PC-9 (cell line): ENCODE results near the gene STK32B. TPM values are rescaled to one million over a fixed set of nuclear protein-coding genes. Genes with fewer than 3 reads are reported as not detected.
"Not testable (repeated sequence)": the region's sequence is repeated elsewhere in the genome, so short reads cannot be mapped to it uniquely, and the experiment has no call there.

Source experiments
- BruUV-seq: library from RNA; stranded (reverse); fragments of 400-500 nt; replicated peaks from 2 replicates; lab custom pipeline; 2021; lab: Mats Ljungman, UMichigan
- CTCF ChIA-PET: fragments of 300-600 bp; sonication (Branson Sonifier 250); formaldehyde crosslinking; loops from one replicate; lab custom pipeline; 2022; ENCODE audit warnings: antibody characterized with exemption; lab: Charles Lee
- POLR2A ChIA-PET: fragments of 300-600 bp; sonication (Branson Sonifier 250); formaldehyde crosslinking; loops from one replicate; lab custom pipeline; 2022; ENCODE audit warnings: antibody characterized with exemption; ENCODE audit not compliant: unreplicated experiment; lab: Charles Lee
- DNase-seq, 2 experiments: peaks; one replicate each; pipeline versions ENCODE4 v3.0.0 to v3.0.0-alpha.2; 2015 to 2022; ENCODE audit warnings: mixed read lengths in 1 of 2
- H2AFZ ChIP-seq: fragments of 200-600 bp; sonication (generic); 2 replicates; pipeline ENCODE4 v1.8.1; 2017; ENCODE audit warnings: antibody characterized with exemption
- H3F3A ChIP-seq: fragments of 200-600 bp; sonication (generic); 2 replicates; pipeline ENCODE4 v1.8.1; 2017; ENCODE audit warnings: antibody characterized with exemption, mild to moderate bottlenecking, low read depth; ENCODE audit not compliant: insufficient read depth
- H3K27ac ChIP-seq: fragments of 200-600 bp; sonication (generic); 2 replicates; pipeline ENCODE4 v1.6.1; 2016; ENCODE audit warnings: mixed run types
- H3K27me3 ChIP-seq: fragments of 200-600 bp; sonication (generic); 2 replicates; pipeline ENCODE4 v1.6.1; 2016; ENCODE audit warnings: low read depth, mixed run types; ENCODE audit not compliant: insufficient read depth
- H3K36me3 ChIP-seq: fragments of 200-600 bp; sonication (generic); 2 replicates; pipeline ENCODE4 v1.6.1; 2016; ENCODE audit warnings: low read depth, mixed run types
- H3K4me1 ChIP-seq: fragments of 200-600 bp; sonication (generic); replicated peaks from 2 replicates; pipeline ENCODE4 v1.6.1; 2016; ENCODE audit warnings: mixed run types; ENCODE audit not compliant: insufficient read depth
- H3K4me2 ChIP-seq: fragments of 200-600 bp; sonication (generic); 2 replicates; pipeline ENCODE4 v1.6.1; 2017; ENCODE audit warnings: mixed run types
- H3K4me3 ChIP-seq: fragments of 200-600 bp; sonication (generic); 2 replicates; pipeline ENCODE4 v1.6.1; 2016; ENCODE audit warnings: mixed run types
- H3K79me2 ChIP-seq: fragments of 200-600 bp; sonication (generic); 2 replicates; pipeline ENCODE4 v1.6.1; 2017; ENCODE audit warnings: low read depth, mixed run types
- H3K9me2 ChIP-seq: fragments of 200-600 bp; sonication (generic); 2 replicates; pipeline ENCODE4 v1.8.1; 2017; ENCODE audit warnings: mild to moderate bottlenecking; ENCODE audit not compliant: insufficient read depth
- H3K9me3 ChIP-seq: fragments of 200-600 bp; sonication (generic); 2 replicates; pipeline ENCODE4 v1.8.1; 2016; ENCODE audit warnings: low read depth; ENCODE audit not compliant: insufficient read depth
- H4K20me1 ChIP-seq: fragments of 200-600 bp; sonication (generic); 2 replicates; pipeline ENCODE4 v1.8.1; 2017; ENCODE audit not compliant: insufficient read depth
- EZH2 ChIP-seq: fragments of 200-600 bp; sonication (generic); IDR thresholded peaks from 2 replicates; pipeline ENCODE4 v1.8.0; 2017; ENCODE audit warnings: antibody characterized with exemption, low read depth
- intact Hi-C: fragments of 100-400 bp; cut with micrococcal nuclease; formaldehyde crosslinking; loops from one replicate; pipeline ENCODE4 v1.10.0; 2022; ENCODE audit not compliant: unreplicated experiment
- total RNA-seq: library from RNA; stranded (reverse); gene quantifications from 2 replicates; pipeline ENCODE4 v1.2.3, GENCODE V29; 2021
- TF ChIP-seq, protein P1 (sequence below): fragments of 200-600 bp; sonication (generic); conservative IDR thresholded peaks from 2 replicates; pipeline ENCODE4 v1.6.1; 2017; ENCODE audit warnings: mixed run types, antibody characterized with exemption, mild to moderate bottlenecking, moderate library complexity

Gene STK32B
- total RNA-seq, 1 experiment from 2014 or later: not detected

DNA sequence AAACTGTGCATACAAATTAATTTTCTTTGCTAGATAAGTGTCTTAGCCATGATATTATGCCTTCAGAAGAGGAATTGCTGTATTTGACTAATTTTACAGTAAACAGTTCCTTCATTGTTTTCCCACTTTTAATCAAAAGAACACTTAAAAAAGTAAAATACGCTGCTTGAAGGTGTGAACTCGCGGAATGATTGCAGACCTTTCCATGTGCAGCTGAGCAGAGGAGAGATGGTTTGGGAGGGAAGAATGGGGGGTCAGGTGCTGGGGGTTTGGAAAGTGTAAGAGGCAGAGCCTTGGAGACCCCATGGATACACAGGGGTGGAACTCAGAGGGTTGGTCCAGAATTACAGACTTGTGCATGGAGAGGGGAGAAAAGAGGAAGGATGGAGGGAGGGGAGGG, 47.4 kb upstream of the STK32B start:
- Histone ChIP-seq H3K79me2 (no peaks in the 10 kb centered on the region), H3K4me2 (no peak overlapping the region), H3K4me1 (no peaks in the 10 kb centered on the region), H4K20me1 (no peaks in the 10 kb centered on the region), H2AFZ (no peak overlapping the region), H3K9me2 (no peaks in the 10 kb centered on the region), H3K27me3 (peaks cover 57% of the 10 kb centered on the region), H3F3A (no peaks in the 10 kb centered on the region), H3K9me3 (no peaks in the 10 kb centered on the region), H3K36me3 (no peaks in the 10 kb centered on the region), H3K4me3 (no peak overlapping the region), H3K27ac (no peak overlapping the region)
- POLR2A ChIA-PET: no interaction called here
- no peak for DNase-seq
- TF ChIP-seq, protein P1, sequence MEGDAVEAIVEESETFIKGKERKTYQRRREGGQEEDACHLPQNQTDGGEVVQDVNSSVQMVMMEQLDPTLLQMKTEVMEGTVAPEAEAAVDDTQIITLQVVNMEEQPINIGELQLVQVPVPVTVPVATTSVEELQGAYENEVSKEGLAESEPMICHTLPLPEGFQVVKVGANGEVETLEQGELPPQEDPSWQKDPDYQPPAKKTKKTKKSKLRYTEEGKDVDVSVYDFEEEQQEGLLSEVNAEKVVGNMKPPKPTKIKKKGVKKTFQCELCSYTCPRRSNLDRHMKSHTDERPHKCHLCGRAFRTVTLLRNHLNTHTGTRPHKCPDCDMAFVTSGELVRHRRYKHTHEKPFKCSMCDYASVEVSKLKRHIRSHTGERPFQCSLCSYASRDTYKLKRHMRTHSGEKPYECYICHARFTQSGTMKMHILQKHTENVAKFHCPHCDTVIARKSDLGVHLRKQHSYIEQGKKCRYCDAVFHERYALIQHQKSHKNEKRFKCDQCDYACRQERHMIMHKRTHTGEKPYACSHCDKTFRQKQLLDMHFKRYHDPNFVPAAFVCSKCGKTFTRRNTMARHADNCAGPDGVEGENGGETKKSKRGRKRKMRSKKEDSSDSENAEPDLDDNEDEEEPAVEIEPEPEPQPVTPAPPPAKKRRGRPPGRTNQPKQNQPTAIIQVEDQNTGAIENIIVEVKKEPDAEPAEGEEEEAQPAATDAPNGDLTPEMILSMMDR: no peak
- no peak for TF ChIP-seq EZH2
- no TSS peak for BruUV-seq
- CTCF ChIA-PET: no interaction called here
- intact Hi-C loops: no loop called here

DNA sequence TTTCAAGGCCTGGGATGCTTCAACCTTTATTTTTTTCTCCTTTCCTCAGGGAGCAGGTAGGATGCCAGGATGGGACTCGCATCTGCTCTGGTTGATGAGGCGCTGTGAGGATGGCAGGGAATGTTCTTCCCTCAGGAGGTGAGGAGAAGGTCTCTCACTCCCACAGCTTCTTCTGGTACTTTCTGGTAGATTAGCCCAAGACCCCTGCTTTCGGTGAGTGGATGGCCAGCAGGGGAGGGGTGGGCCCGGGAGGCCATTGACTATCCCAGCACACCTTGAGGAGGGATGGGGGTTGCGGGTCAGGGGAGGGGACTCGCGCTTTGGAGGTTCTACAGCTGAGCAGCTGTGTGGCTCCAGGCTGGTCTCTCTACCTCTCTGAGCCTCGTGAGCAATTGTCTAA, 46.8 kb upstream of the STK32B start:
- Histone ChIP-seq H4K20me1 (no peaks in the 10 kb centered on the region), H3K36me3 (no peaks in the 10 kb centered on the region), H3K27ac (no peak overlapping the region), H3F3A (no peaks in the 10 kb centered on the region), H3K9me2 (no peaks in the 10 kb centered on the region), H3K4me3 (no peak overlapping the region), H3K79me2 (no peaks in the 10 kb centered on the region), H2AFZ (no peak overlapping the region), H3K9me3 (no peaks in the 10 kb centered on the region), H3K27me3 (peaks cover 62% of the 10 kb centered on the region), H3K4me2 (no peak overlapping the region), H3K4me1 (no peaks in the 10 kb centered on the region)
- intact Hi-C loops: no loop called here
- TF ChIP-seq, protein P1: no peak
- no peak for TF ChIP-seq EZH2
- CTCF ChIA-PET: no interaction called here
- POLR2A ChIA-PET: no interaction called here
- BruUV-seq: no TSS peak
- no peak for DNase-seq

DNA sequence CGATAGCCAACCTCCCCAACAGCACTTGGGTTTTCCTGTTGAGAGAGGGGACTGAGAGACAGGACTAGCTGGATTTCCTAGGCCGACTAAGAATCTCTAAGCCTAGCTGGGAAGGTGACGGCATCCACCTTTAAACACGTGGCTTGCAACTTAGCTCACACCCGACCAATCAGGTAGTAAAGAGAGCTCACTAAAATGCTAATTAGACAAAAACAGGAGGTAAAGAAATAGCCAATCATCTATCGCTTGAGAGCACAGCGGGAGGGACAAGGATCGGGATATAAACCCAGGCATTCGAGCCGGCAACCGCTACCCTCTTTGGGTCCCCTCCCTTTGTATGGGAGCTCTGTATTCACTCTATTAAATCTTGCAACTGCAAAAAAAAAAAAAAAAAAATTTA, 44.3 kb upstream of the STK32B start:
- H3K27ac ChIP-seq, H3K4me2 ChIP-seq, H3K9me2 ChIP-seq, H3K9me3 ChIP-seq, DNase-seq, CTCF ChIA-PET, H3K4me3 ChIP-seq, H2AFZ ChIP-seq, POLR2A ChIA-PET, H3K4me1 ChIP-seq, intact Hi-C loops, H3K36me3 ChIP-seq, H3F3A ChIP-seq, BruUV-seq, H3K79me2 ChIP-seq, H4K20me1 ChIP-seq: not testable (repeated sequence)
- H3K27me3 ChIP-seq: peaks cover 79% of the 10 kb centered on the region

DNA sequence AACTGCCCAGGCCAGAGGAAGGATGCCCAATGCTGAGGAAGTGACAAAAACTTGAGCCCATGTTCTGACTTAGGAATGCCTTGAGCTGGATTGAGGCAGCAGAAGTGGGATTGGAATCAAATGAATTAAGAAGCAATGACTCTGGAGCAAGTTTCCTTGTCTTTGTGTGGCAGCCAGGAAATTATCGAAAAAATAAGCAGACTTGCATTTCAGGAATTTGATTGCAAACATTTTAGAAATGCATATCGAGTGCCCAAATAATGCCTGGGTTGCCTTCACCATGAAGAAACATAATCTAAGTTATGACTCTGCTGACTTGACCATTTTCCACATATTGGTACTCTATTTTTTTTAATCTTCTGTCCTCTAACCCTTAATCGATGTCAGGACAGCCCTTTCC, 41.5 kb upstream of the STK32B start:
- TF ChIP-seq, protein P1: no peak
- no peak for TF ChIP-seq EZH2
- H3K9me2 ChIP-seq: no peaks in the 10 kb centered on the region
- no peaks in the 10 kb centered on the region for H3K36me3 ChIP-seq
- ChIA-PET POLR2A (no interaction called here), CTCF (no interaction called here)
- no peaks in the 10 kb centered on the region for H3K79me2 ChIP-seq
- no peaks in the 10 kb centered on the region for H3F3A ChIP-seq
- H4K20me1 ChIP-seq: no peaks in the 10 kb centered on the region
- no peak overlapping the region for H3K4me3 ChIP-seq
- no peak overlapping the region for H2AFZ ChIP-seq
- no peak for DNase-seq
- no peak overlapping the region for H3K4me2 ChIP-seq
- no peaks in the 10 kb centered on the region for H3K4me1 ChIP-seq
- intact Hi-C loops: no loop called here
- H3K27ac ChIP-seq: no peak overlapping the region
- no peaks in the 10 kb centered on the region for H3K9me3 ChIP-seq
- H3K27me3 ChIP-seq: peaks cover 85% of the 10 kb centered on the region
- no TSS peak for BruUV-seq
